KG1 (cell line): Measurements from ENCODE around the gene TMPRSS11E.
"Not testable (repeated sequence)": the region's sequence is repeated elsewhere in the genome, so short reads cannot be mapped to it uniquely, and the experiment has no call there.

Experiments used
- DNase-seq: peaks from one replicate; lab custom pipeline; 2025; lab: John Stamatoyannopoulos, UW

Gene TMPRSS11E, protein sequence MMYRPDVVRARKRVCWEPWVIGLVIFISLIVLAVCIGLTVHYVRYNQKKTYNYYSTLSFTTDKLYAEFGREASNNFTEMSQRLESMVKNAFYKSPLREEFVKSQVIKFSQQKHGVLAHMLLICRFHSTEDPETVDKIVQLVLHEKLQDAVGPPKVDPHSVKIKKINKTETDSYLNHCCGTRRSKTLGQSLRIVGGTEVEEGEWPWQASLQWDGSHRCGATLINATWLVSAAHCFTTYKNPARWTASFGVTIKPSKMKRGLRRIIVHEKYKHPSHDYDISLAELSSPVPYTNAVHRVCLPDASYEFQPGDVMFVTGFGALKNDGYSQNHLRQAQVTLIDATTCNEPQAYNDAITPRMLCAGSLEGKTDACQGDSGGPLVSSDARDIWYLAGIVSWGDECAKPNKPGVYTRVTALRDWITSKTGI

DNA sequence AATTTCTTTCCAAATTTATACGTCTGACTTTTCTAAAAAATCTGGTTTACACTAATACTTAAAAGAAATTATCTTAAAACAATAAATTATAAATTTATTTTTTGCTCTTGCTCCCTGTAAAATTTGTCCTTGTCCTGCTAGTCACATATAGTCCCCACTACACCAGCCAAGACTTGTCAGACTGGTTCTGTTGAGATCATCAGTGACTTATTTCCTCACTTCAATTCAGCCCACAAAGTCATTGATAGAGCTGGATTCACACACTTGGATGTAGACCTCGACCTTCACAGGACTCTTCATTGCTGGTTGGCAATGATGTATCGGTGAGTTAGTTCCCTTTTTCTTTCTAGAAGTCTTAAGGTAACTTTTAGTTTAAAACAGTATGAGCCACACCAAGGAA is at the start of gene TMPRSS11E:
TSS of gene TMPRSS11E (plus strand) at position 263 of the 400 bp plus-strand sequence. CDS start at position 313, 50 bp downstream.
- no peak for DNase-seq

DNA sequence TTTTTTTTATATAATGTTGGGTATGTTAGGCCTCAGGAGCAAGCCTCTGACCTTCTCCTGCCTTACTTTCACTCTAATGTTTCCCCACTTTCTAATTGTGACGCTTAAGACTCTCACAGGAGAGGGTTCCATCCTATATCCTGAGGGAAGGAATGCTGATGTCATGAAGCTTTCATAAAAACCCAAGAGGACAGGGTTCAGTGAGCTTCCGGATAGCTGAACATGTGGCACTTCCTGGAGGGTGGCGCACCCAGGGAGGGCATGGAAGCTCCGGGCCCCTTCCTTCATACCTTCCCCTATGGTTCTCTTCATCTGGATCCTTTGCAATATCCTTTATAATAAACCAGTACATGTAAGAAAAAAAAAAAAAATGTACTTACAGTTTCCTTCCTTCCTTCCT is 48.0 kb upstream of the TMPRSS11E start:
- DNase-seq, result no peak

DNA sequence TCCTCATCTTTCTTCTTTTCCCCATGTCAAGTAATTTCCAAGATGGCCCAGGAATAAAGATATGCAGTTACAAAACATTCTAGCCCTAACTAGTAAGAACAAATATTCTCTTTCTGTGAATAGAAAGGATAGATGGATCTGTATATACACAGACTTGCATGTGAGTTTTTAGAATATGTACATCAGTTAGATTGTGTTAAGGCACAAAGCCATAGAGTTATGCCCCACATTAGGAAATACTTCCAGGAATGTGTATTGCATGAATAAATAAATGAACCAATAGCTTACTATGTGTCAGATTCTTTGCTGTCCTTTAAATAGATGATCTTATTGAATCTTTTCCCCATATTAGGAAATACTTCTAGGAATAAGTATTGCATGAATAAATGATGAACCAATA is 46.0 kb upstream of the TMPRSS11E start:
- DNase-seq, result no peak

DNA sequence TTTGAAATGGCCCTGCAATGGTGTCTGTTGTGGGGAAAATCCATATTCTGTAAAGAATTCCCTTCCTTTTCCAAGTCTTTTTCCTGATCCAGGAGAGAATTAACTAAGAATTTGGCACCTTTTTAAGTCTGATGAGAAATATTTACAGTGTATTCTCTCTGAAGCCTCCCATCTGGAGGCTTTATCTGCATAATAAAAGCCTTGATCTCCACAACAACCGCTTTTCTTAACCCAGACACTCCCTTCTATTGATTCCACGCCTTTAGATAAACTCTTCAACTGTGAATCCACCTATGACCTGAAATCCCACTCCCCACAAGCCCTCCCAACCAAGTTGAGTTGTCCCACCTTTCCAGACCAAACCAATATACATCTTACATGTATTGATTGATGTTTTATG is 43.1 kb upstream of the TMPRSS11E start:
- DNase-seq, result no peak

DNA sequence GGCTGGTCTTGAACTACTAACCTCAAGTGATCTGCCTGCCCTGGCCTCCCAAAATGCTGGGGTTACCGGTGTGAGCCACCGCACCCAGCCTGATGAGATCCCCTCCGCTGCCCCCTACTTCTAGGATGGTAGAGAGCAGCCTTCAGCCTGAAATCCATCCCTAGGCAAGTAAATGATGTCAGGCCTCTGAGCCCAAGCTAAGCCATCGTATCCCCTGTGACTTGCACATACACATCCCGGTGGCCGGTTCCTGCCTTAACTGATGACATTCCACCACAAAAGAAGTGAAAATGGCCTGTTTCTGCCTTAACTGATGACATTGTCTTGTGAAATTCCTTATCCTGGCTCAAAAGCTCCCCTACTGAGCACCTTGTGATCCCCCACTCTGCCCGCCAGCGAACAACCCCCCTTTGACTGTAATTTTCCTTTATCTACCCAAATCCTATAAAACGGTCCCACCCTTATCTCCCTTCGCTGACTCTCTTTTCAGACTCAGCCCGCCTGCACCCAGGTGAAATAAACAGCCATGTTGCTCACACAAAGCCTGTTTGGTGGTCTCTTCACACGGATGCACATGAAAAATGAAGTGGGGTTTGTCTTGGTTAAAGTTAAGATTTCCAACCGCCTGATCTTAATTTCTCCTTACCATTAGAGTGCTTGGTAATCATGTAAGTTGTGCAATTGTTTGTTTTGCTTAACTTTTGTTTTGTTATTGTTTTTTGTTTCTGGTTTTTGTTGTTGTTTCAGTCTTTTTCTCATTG is 41.4 kb upstream of the TMPRSS11E start:
- DNase-seq, result not testable (repeated sequence)

DNA sequence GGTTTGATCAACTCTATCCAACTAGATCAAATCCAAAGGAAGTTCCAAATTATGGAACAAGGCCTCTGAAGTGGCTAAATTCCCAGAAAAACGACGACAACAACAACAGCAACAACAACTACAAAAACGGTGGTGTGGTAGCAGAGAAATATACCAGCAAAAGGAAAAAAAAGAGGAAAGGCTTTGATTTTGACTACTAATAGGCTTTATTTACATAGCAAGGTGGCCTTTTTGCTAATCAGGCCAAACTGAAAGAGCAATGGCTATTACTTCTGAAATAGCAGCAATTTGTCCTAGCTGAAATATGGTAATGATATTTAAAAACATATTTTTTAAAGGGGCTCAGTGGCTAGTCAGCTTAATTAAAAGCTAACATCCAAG is 40.8 kb upstream of the TMPRSS11E start:
- no peak for DNase-seq

DNA sequence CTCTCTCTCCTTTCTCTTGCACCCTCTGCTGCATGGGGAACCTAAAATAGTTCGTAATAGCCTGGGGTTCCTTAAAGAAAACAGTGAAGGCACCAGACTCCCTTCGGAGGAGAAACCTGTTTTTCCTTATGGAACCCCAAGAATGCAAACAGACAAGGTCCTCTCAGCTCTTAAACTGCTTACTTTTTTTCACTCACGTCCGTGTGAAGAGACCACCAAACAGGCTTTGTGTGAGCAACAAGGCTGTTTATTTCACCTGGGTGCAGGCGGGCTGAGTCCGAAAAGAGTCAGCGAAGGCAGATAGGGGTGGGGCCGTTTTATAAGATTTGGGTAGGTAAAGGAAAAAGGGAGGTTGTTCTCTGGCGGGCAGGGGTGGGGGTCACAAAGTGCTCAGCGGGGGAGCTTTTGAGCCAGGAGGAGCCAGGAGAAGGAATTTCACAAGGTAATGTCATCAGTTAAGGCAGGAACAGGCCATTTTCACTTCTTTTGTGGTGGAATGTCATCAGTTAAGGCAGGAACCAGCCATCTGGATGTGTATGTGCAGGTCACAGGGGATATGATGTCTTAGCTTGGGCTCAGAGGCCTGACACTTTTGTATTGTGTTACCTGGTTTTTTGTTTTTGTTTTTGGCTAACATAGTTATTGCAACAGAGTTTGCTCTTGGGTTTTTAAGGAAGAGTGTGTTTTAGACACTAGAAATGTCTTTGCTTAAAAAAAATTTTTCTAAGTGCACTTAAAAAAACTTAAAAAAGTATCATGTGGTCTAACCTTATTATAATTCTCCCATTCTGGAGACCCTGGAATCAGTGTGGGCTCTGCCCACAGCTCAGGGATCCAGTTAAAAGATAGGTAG is 40.0 kb upstream of the TMPRSS11E start:
- not testable (repeated sequence) for DNase-seq

DNA sequence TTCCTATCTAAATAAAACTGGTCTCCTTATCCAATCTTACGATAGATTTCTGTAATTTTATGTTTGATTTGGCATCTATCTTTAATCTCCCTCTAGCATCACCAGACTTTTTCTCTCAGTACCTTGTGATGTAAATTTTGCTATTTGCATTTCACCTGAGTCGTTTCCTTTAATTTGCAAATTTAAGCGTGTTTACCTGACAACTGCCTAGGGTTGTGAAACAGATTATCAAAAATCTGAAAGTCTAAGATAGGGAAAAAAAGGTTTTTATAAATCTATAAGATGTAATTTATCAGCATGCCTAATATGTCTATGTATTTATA is 39.4 kb upstream of the TMPRSS11E start:
- no peak for DNase-seq

DNA sequence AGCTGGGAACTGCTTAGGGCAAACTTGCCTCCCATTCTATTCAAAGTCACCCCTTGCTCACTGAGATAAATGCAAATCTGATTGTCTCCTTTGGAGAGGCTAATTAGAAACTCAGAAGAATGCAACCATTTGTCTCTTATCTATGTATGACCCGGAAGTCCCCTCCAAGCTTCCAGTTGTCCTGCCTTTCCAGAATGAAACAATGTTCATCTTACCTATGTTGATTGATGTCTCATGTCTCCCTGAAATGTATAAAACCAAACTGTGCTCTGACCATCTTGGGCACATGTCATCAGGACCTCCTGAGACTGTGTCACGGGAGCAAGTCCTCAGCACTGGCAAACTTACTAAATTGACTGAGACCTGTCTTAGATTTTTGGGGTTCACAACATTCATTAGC is 37.1 kb upstream of the TMPRSS11E start:
- no peak for DNase-seq

DNA sequence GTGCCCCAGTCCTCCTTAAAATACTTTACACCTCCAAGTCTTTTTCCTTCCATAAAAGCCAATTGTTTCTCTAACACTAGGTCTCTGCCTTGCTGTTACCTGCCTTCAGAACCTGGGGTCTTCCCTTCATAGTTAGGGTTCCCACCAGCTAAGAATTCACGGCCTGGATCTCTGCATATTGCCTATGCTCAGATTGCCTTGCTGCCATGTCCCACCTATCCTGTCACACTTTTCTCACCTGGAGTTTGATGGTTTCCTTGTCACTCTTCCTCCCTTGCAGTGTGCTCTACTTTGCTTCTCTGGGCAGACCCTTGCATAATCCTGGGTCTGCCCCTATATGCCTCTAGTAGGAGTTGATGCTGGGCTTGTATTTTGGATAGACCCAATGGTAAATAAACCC is 36.6 kb upstream of the TMPRSS11E start:
- DNase-seq, result no peak

DNA sequence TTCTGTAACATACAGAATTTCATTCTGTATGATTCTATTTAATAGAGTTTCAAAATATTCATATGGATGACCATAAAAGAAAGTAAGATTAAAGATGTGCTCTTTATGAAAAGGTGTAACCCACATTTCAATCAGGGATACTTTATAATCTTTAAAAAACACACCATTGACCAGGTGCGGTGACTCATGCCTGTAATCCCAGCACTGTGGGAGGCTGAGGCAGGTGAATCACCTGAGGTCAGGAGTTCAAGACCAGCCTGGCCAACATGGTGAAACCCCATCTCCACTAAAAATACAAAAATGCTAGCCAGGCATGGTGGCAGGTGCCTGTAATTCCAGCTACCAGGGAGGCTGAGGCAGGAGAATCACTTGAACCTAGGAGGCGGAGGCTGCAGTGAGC is 35.2 kb upstream of the TMPRSS11E start:
- DNase-seq, result not testable (repeated sequence)

DNA sequence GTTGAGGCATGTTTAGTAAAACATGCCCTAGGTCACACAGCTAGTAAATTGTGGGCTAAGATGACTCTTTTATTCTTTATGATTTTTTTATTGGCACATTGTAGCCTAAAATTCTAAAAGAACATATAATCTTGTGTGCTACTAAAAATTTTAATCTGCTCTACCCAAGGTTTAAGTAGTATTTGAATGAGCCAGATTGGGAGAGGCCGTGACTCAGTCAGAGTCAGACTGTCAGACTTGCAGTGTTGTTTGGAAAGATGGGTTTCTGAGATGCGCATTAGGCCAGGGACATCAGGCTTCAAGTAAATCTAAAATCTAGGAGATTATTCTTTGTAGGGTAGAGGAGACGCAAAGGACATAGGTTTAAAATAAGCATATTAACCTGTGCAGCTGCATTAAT is 30.7 kb upstream of the TMPRSS11E start:
- no peak for DNase-seq

DNA sequence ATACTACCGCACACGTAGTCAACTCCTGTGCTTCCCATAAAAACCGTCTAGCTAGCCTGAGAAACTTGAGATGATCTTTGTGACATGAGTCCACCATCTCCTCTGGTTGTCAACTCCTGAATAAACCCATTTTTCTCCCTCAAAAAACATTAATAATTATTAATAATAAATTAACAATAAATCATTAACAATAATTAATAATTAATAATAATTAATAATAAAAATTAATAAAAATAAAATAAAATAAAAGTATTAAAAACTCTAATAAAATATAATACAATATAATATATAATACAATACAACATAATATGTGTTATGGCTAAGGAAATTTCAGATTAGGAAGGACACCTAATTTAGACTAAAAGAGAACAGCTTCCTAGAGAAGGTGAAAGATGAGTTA is 20.7 kb upstream of the TMPRSS11E start:
- DNase-seq, result no peak

DNA sequence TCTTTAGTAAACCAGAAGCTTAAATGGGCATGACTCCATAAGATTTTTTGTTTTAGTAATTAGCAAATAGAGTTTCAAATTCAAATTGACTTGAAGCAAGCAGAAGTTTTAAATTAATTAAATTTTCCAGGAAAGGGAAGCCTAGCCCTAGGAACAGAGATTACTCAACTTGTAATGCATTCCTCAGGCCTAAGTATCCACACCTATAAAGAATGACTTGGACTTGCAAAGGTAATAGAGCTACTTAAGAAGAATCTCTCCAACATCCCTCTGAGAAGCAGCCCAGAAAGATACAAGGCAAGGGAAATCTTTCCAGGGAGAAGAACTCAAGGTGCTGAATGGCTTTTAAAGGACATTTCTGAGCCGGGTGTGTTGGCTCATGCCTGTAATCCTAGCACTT is 16.9 kb upstream of the TMPRSS11E start:
- no peak for DNase-seq

DNA sequence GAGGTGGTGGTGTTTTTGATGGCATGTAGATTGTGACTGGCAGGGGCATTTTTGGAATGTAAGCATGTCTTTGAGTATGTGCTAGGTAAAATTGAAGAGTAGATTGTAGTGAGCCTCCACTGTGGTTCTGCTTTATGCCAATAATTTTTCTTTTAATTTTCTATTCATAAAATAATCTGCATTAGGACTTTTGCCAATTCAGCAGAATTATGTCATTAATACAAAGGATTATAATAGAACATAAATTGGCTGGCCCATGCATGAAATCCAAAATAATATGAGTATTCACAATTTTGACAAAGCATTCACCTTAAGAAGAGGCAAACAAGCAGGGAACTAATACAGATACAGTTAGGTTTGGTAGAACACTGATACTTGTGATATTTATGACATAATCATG is 14.9 kb upstream of the TMPRSS11E start:
- DNase-seq, result no peak

DNA sequence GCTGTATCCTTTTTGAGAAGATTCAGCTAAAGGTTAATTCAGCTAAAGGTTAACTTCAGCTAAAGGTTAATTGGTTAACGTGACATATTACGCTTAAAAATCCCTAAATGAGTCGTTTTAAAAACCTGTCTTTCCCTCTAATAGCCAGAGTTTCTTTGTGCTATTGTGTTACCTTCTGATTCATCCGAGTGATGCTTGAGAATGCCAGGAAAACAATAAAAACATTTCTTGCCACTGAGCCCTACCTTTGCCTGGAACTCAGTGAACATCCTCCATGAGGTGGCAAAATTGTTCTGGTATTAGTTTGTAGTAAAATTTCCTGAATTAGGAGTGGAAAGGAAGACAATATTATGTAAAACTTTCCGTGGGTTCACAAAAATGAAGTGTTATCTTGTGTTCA is 13.7 kb upstream of the TMPRSS11E start:
- DNase-seq, result no peak

DNA sequence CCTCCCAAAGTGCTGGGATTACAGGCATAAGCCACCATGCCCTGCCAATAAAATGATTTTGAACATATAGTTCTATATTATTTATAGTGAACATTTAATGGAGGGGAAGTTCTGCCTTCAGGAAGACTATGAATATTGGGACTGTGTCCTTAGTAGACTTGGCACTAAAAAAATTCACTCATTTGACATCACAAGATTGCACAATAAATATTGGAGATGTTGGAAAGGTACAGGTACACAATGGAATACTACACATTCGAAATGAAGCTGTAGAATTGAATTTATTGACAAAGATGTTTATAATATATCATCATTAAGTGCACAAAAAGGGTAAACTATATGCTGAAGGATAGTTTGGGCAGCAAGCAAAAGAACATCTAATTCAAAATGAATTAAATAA is 13.0 kb upstream of the TMPRSS11E start:
- no peak for DNase-seq

DNA sequence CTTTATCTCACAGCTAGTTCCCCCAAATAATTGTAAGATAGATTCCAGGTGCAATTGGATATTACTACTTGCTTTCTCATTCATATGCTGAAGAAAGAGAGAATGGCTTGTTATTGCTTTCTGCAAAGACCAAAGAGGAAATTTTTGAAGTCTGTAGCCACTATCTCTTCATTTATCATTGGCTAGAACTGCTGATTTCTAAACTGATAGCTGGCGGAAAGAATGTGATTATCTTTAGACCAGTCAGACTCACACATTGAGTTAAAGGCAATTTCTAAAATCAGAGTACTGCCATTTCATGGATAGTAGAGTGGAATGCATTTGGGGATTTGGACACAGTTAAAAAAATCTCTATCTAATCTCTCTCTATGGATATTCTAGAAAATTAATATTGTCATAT is 12.4 kb upstream of the TMPRSS11E start:
- DNase-seq, result no peak

DNA sequence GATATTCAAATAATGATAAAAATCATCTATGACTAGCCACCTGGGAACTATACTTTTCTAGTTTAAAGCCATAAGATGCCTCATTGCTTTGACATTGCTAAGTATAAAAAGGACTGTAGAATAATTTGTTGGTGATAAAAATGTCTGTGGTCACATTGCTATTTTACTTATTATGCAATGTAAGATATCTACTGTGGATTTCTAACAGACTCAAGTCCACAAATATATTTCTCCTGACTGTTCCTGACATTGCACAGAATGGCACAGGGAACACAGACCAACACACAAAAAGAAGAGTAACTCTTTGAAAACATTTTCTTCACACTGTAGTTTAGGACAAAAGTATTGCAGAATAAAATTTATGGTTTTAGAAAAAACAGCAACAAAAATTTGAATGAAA is 2.2 kb upstream of the TMPRSS11E start:
- no peak for DNase-seq

DNA sequence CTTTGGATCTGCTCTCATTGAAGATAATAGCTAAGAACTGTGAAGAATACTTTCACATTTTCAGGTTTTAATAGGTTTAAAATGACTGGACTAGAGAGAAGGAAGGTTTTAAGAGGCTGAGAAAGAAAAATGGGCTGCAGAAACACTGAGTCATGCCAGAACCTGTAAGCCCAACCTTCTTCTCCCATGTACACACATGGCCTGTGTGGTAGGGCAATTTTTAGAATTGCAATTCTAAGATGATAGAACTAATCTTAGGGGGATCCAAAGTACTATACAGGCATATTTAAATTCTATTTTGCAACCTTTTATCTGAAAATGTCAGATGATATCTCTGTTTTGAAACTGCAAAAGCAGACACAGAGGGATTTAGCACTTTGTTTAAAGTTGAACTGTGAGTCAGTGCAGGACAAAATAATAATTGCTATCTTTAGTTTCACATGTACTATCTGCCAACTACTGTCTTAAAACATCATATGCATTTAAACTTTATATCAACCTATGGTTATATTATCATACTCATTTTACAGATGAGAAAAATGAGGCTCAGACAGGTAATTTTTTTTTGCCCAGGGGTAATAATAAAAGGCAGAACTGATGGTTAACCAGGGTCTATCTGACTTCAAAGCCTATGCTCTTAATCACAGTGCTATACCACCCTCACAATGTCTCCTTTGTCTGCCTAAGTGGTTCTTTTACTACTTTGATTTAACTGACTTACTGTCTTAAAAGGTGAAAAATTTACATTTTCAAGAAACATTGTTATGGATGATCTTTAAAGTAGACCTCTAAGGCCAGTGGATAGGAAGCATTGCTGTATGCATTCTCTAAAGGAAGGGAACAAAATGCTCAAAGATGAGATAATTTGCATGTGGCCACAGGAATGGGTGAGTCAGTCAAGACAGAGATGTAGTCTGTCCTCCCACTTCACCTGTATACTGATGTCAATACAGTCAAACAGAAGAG is 4.3 kb downstream of the TMPRSS11E start:
- DNase-seq, result no peak

DNA sequence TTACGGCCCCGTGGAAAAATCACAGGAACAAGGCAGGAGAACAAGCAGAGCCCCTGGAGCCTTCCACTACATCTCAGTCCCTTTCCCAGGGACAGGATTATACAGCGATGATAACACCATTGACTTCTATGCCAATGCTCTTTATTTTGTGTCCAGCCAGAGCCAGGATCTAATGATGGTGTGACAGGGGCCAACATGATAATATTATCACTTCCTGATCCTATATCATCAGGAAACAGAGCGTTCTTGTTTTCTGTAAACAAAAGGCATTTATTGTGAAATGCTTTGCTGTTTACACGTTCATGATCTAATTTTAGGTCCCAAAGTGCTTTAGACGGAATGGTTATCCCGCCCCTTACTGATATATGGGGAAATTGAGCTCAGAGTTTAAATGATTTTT is 12.8 kb downstream of the TMPRSS11E start:
- no peak for DNase-seq

DNA sequence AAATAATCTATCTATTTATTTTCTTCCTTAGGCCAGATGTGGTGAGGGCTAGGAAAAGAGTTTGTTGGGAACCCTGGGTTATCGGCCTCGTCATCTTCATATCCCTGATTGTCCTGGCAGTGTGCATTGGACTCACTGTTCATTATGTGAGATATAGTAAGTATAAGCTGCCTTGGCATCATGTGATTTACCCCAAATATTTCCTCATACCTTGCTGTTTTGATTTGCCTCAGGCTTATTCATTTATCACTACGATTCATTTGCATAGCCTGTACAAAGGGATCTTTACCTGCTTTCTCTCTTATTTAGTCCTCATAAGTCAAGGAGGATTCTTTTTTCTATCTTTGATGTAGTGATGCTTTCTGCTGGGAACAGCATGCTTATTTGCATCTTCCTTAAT is 14.5 kb downstream of the TMPRSS11E start:
- DNase-seq, result no peak
